Lung (tissue), 12 donors: ENCODE data around the gene BCAR1. TPM values are rescaled to one million over a fixed set of nuclear protein-coding genes. Genes with fewer than 3 reads are reported as not detected.

Experiments
- ATAC-seq: fragments of 200-7000 bp; cut with Tn5 transposase; one replicate; pipeline ENCODE4 v1.9.1; 2020; ENCODE audit warnings: moderate number of reproducible peaks; ENCODE audit not compliant: insufficient read depth, low FRiP score
- DNase-seq, 3 donors: peaks; one replicate each; pipeline ENCODE4 v3.0.0-alpha.2; 2013 to 2017
- H3K27ac ChIP-seq, 2 donors: one replicate each; pipeline ENCODE4 v1.5.1; 2013; ENCODE audit warnings: mild to moderate bottlenecking in 2 of 2, moderate library complexity in 2 of 2, control low read depth in 1 of 2, inconsistent platforms in 1 of 2, low read depth in 1 of 2, low read length in 1 of 2
- H3K27me3 ChIP-seq, 3 donors: one replicate each; pipeline ENCODE4 v1.5.1; 2013; ENCODE audit warnings: low read length in 2 of 3; ENCODE audit not compliant: control insufficient read depth in 3 of 3, insufficient read depth in 3 of 3
- H3K36me3 ChIP-seq, 4 donors: one replicate each; pipeline ENCODE4 v1.5.1; 2013; ENCODE audit warnings: low read length in 4 of 4, mild to moderate bottlenecking in 1 of 4, moderate library complexity in 1 of 4; ENCODE audit not compliant: control insufficient read depth in 4 of 4, insufficient read depth in 4 of 4
- H3K4me1 ChIP-seq, 5 donors: one replicate each; pipeline ENCODE4 v1.5.1; 2013; ENCODE audit warnings: low read length in 5 of 5, mild to moderate bottlenecking in 2 of 5, moderate library complexity in 1 of 5; ENCODE audit not compliant: control insufficient read depth in 5 of 5, insufficient read depth in 5 of 5
- H3K4me3 ChIP-seq: one replicate; pipeline ENCODE4 v1.5.1; 2013; ENCODE audit warnings: mild to moderate bottlenecking, control low read depth, moderate library complexity
- H3K9ac ChIP-seq, 2 donors: one replicate each; pipeline ENCODE4 v1.5.1; 2013; ENCODE audit warnings: low read length in 2 of 2, control low read depth in 1 of 2; ENCODE audit not compliant: insufficient read depth in 1 of 2
- H3K9me3 ChIP-seq, 4 donors: one replicate each; pipeline ENCODE4 v1.5.1; 2013; ENCODE audit warnings: low read length in 3 of 4, mild to moderate bottlenecking in 1 of 4, moderate library complexity in 1 of 4; ENCODE audit not compliant: control insufficient read depth in 4 of 4, insufficient read depth in 3 of 4
- WGBS, 2 donors: extraction: QIAGEN DNeasy Blood & Tissue Kit; methylation state at CpG; one replicate each; pipeline ENCODE4 v1.1.7; 2013; 5-methylcytosine and 5-hydroxymethylcytosine counted together
- polyA plus RNA-seq, 2 donors: library from polyadenylated mRNA; stranded (reverse); fragments of 200-250 nt; gene quantifications; one replicate each; pipeline ENCODE4 v1.2.1, GENCODE V29; 2013
- total RNA-seq, 2 donors: library from RNA; depleted of rRNA in 1 of 2; stranded (reverse); fragments of >200 nt in 1 of 2; gene quantifications; one replicate each; pipeline ENCODE4 v1.2.1, GENCODE V29; 2014 to 2021
- TF ChIP-seq, protein P1 (sequence below): IDR thresholded peaks from 2 replicates; pipeline ENCODE4 v1.5.1; 2012; ENCODE audit warnings: mild to moderate bottlenecking; ENCODE audit errors: control extremely low read depth, extremely low read depth
- donor health status: control.
- donor health status: control.
- donor health status: Bipolar disorder and iron deficiency.
- donor health status: healthy.
- donor health status: DM: yes; HTN: yes; CAD: no.

Gene BCAR1
- total and polyA plus RNA-seq, 4 donors: 37.5 to 70.7 (median 49.9) TPM

DNA sequence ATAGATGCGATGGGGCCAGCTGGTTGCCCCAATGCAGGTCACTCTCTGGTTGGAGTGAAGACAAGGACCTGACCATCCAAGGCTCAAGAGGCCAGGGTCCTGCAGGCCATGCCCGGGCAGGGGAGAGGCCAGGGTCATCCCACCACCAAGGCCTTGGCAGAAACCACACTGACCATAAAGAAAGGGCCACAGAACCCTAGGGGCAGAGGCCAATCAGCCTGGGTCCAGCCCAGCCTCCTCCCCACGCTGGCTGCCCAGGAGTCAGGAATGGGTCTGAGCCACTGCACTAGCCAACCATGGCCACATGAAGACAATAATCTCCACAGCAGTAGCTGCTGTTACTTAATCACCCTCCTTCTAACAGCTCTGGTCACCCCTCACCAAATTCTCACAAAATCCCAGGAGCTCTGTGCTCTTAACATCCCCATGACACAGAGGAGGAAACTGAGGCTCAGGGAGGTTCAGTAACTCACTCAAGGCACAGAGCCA lies 10.2 kb upstream of the BCAR1 start:
- ATAC-seq: no peak
- peaks cover 28 to 74% (median 52%) of the 10 kb centered on the region in 5 donors for H3K4me1 ChIP-seq
- peak overlapping the region in 1 of 2 donors; percentile 43 for H3K27ac ChIP-seq
- H3K36me3 ChIP-seq: peaks cover 0 to 3% (median 1%) of the 10 kb centered on the region in 4 donors
- no peaks in the 10 kb centered on the region for H3K27me3 ChIP-seq
- no peak for DNase-seq
- H3K4me3 ChIP-seq: no peak overlapping the region
- TF ChIP-seq, protein P1, sequence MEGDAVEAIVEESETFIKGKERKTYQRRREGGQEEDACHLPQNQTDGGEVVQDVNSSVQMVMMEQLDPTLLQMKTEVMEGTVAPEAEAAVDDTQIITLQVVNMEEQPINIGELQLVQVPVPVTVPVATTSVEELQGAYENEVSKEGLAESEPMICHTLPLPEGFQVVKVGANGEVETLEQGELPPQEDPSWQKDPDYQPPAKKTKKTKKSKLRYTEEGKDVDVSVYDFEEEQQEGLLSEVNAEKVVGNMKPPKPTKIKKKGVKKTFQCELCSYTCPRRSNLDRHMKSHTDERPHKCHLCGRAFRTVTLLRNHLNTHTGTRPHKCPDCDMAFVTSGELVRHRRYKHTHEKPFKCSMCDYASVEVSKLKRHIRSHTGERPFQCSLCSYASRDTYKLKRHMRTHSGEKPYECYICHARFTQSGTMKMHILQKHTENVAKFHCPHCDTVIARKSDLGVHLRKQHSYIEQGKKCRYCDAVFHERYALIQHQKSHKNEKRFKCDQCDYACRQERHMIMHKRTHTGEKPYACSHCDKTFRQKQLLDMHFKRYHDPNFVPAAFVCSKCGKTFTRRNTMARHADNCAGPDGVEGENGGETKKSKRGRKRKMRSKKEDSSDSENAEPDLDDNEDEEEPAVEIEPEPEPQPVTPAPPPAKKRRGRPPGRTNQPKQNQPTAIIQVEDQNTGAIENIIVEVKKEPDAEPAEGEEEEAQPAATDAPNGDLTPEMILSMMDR: no peak
- no peaks in the 10 kb centered on the region for H3K9me3 ChIP-seq
- 92 to 100% methylated on average over 3 of the region's 3 CpGs for WGBS, 2 donors
- no peak overlapping the region for H3K9ac ChIP-seq

- Histone ChIP-seq H3K27me3 (no peaks in the 10 kb centered on the region), H3K9me3 (no peaks in the 10 kb centered on the region), H3K27ac (peak overlapping the region in 1 of 2 donors; percentile 43), H3K36me3 (peaks cover 0 to 3% (median 1%) of the 10 kb centered on the region in 4 donors), H3K4me3 (no peak overlapping the region), H3K4me1 (peaks cover 28 to 74% (median 53%) of the 10 kb centered on the region in 5 donors), H3K9ac (no peak overlapping the region)
- ATAC-seq (no peak), DNase-seq (no peak)
- TF ChIP-seq, protein P1: no peak
- WGBS, 2 donors: 80 to 83% methylated on average over 10 of the region's 10 CpGs
Measured at GRCh38 chr16:75260851-75261589, 9.6 kb upstream of the BCAR1 start.

DNA sequence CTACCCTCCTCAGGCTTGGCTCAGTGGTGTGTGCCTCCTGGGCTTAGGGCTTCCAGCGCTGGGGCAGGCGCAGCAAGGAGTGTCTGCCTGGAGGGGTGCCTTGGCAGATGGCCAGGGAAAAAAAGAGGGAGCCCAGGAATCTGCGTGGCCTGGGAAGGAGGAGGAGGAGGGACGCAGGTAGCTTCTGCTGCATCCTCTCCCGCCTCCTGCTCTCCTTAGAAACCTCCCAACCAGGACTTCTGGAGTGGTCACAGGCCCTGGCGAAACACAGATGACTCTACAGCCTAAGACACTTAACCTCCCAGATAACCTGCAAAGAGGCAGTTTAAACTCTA lies 7.3 kb upstream of the BCAR1 start:
- Histone ChIP-seq H3K27me3 (no peaks in the 10 kb centered on the region), H3K9me3 (no peaks in the 10 kb centered on the region), H3K4me3 (no peak overlapping the region), H3K4me1 (peaks cover 31 to 78% (median 63%) of the 10 kb centered on the region in 5 donors), H3K27ac (no peak overlapping the region), H3K36me3 (peaks cover 0 to 3% (median under 1%) of the 10 kb centered on the region in 4 donors), H3K9ac (no peak overlapping the region)
- TF ChIP-seq, protein P1: no peak
- no peak for ATAC-seq
- WGBS, 2 donors: 63 to 65% methylated on average over 6 of the region's 6 CpGs
- DNase-seq: no peak
